Esophagus squamous epithelium (tissue), 5 donors: ENCODE measurements around the gene TMEM245. TPM values are rescaled to one million over a fixed set of nuclear protein-coding genes. Genes with fewer than 3 reads are reported as not detected.

Source experiments
- DNase-seq: peaks from one replicate; lab custom pipeline; 2025; lab: John Stamatoyannopoulos, UW
- H3K27ac ChIP-seq, 4 donors: fragments of 200-600 bp; sonication (generic); one replicate each; pipeline ENCODE4 v1.5.1; 2016 to 2019; ENCODE audit warnings: mild to moderate bottlenecking in 1 of 4
- H3K27me3 ChIP-seq, 4 donors: fragments of 200-600 bp; sonication (generic); 1 replicate in 3 of 4; 2 replicates in 1 of 4; pipeline versions ENCODE4 v1.5.1 to v1.6.0; 2017 to 2021; ENCODE audit warnings: antibody characterized with exemption in 1 of 4
- H3K36me3 ChIP-seq, 3 donors: fragments of 200-600 bp; sonication (generic); one replicate each; pipeline ENCODE4 v1.5.1; 2016 to 2019
- H3K4me1 ChIP-seq, 3 donors: fragments of 200-600 bp; sonication (generic); one replicate each; pipeline ENCODE4 v1.5.1; 2017 to 2019
- H3K4me3 ChIP-seq, 4 donors: fragments of 200-600 bp; sonication (generic); 1 replicate in 3 of 4; 2 replicates in 1 of 4; pipeline ENCODE4 v1.5.1; 2016 to 2019; ENCODE audit warnings: mild to moderate bottlenecking in 2 of 4, moderate library complexity in 1 of 4
- H3K9me3 ChIP-seq, 3 donors: fragments of 200-600 bp; sonication (generic); one replicate each; pipeline ENCODE4 v1.5.1; 2016 to 2019
- POLR2A ChIP-seq, 4 donors: fragments of 450-650 bp; IDR thresholded peaks; one replicate each; pipeline ENCODE4 v1.6.1; 2017; ENCODE audit warnings: antibody characterized with exemption in 4 of 4, mild to moderate bottlenecking in 4 of 4, moderate library complexity in 3 of 4
- WGBS, 2 donors: methylation state at CpG; one replicate each; pipeline ENCODE4 v1.1.5; 2018; 5-methylcytosine and 5-hydroxymethylcytosine counted together
- intact Hi-C: fragments of 100-400 bp; cut with DNase I; formaldehyde crosslinking; loops from one replicate; pipeline ENCODE4 v1.15.0; 2022
- total RNA-seq, 4 donors: library from RNA; depleted of rRNA; stranded (reverse); fragments of >200 nt; gene quantifications; one replicate each; pipeline ENCODE4 v1.1.0, GENCODE V29; 2016
- TF ChIP-seq, protein P1 (sequence below), 6 experiments: fragments of 450-650 bp in 4 of 6; fragments of 200-600 bp in 2 of 6; sonication (generic) in 2 of 6; IDR thresholded peaks; one replicate each; pipeline ENCODE4 v1.5.1; 2016 to 2019; ENCODE audit warnings: antibody characterized with exemption in 6 of 6, mild to moderate bottlenecking in 4 of 6, moderate library complexity in 4 of 6
- donor health status: DM: yes; HTN: yes; CAD: no.

The TMEM245 gene
- total RNA-seq, 4 donors from 2014 or later: 12.5 to 45.4 (median 25.9) TPM

DNA sequence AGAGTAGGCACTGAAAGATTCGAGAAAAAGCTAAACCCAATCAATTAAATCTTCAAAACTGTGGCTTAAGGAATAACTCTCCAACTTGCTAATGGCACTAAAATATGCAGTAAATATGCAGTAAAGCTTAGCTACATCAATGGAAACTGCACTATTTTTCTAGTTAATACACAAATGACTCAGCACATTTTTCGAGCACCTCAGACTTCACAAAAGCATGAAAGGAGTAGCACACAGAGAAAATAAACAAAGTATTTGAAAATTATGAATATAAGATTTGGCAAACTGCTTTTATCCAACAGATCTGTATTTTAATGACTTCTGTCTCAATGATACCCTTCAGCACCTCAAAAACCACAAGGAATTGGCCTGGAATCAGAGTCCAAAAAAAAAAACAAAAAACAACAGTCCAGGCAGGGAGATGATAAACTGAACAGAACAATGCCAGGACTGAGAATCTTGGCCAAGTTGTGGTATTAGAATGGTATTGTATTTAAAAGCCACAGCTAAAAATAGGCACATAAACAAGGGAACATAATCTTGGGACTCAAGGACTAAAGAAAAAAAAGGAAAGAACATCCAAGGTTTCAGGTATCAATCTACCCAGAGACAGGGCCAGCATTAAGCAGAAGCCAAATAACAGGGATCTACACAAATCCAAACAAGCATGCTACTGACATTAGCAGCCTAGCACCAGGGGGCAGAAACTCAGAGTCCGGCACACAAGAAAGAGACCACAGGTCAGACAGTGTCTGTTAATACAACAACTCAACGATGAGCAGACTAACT lies 21.4 kb downstream of the TMEM245 start:
- TF ChIP-seq POLR2A (IDR thresholded peaks at IDR 0.05): no peak
- TF ChIP-seq, protein P1, sequence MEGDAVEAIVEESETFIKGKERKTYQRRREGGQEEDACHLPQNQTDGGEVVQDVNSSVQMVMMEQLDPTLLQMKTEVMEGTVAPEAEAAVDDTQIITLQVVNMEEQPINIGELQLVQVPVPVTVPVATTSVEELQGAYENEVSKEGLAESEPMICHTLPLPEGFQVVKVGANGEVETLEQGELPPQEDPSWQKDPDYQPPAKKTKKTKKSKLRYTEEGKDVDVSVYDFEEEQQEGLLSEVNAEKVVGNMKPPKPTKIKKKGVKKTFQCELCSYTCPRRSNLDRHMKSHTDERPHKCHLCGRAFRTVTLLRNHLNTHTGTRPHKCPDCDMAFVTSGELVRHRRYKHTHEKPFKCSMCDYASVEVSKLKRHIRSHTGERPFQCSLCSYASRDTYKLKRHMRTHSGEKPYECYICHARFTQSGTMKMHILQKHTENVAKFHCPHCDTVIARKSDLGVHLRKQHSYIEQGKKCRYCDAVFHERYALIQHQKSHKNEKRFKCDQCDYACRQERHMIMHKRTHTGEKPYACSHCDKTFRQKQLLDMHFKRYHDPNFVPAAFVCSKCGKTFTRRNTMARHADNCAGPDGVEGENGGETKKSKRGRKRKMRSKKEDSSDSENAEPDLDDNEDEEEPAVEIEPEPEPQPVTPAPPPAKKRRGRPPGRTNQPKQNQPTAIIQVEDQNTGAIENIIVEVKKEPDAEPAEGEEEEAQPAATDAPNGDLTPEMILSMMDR (IDR thresholded peaks at IDR 0.05): peak in 2 of 6 experiments; percentile 18 to 25
- WGBS, 2 donors: 23 to 25% methylated on average over 4 of the region's 4 CpGs
- Histone ChIP-seq H3K27me3 (no peaks in the 10 kb centered on the region), H3K4me1 (peaks cover 41 to 73% (median 49%) of the 10 kb centered on the region in 3 donors), H3K9me3 (no peaks in the 10 kb centered on the region), H3K36me3 (peaks cover 0 to 28% (median 0%) of the 10 kb centered on the region in 3 donors), H3K27ac (peak overlapping the region; percentile 12 to 81 (median 78)), H3K4me3 (no peak overlapping the region)
- intact Hi-C loops: no loop called here
- no peak for DNase-seq

DNA sequence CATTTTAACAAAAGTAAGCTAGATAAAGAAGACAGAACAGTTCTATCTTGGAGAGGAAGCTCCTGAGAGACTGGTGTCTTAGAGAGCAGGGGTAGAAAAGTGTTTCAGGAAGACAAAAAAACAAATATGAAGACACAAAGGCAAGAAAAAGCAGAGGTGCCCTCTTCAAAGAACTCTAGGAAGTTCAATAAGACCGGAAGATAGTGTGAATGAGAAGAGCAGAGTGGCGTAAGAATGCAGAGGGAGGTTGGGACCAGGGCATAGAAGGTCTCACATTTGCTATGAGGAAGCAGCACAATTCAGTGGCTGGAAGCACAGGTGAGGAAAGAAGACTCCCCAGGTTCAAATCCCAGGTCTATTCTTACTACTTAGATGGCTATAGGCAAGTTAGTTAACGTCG lies 22.6 kb downstream of the TMEM245 start:
- H3K36me3 ChIP-seq: peaks cover 0 to 36% (median 0%) of the 10 kb centered on the region in 3 donors
- peaks cover 41 to 63% (median 44%) of the 10 kb centered on the region in 3 donors for H3K4me1 ChIP-seq
- H3K4me3 ChIP-seq: no peak overlapping the region
- no peaks in the 10 kb centered on the region for H3K27me3 ChIP-seq
- TF ChIP-seq, protein P1 (IDR thresholded peaks at IDR 0.05): no peak
- TF ChIP-seq POLR2A (IDR thresholded peaks at IDR 0.05): no peak
- H3K27ac ChIP-seq: peak overlapping the region in 3 of 4 donors; percentile 41 to 81 (median 78)
- intact Hi-C loops: no loop called here
- DNase-seq: no peak
- no peaks in the 10 kb centered on the region for H3K9me3 ChIP-seq
- 90 to 95% methylated on average over 4 of the region's 4 CpGs for WGBS, 2 donors

DNA sequence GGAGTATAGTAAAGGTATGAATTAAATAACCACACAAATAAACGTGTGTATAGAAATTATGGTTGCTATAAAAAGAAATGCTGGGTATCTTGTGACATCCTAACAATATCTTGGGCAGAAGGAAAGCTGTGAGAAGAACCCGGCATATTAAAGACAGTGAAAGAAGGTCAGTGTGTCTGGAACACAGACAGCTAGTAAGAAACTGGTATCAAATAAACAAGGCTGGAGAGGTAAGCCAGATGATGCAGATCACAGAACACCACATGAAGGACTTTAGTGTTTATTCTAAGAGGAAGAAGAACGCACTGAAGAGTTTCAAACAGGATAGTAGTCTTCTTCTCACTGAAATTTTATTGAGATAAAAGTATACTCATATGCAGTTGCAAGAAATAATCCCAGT lies 24.4 kb downstream of the TMEM245 start:
- 67 to 80% methylated on average over 3 of the region's 3 CpGs for WGBS, 2 donors
- no peak overlapping the region for H3K27ac ChIP-seq

DNA sequence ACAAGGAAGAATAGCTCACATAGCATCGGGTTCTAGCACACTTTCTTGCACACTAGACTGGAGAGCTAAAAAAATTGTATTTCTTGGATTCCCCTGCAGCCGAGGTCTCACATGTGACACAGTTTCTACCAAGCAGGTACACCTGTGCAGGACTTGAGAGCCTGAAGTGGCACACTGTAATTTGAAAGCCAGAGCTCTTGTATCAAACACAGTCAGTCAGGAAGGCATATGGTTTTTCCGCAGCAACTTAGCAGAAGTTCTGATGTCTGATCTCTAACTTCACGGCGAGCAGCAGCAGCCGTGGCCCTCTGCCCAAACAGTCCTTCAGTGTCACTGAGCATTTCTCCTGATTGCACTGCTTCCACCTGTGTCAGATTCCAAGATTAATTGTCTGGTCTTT lies 25.5 kb downstream of the TMEM245 start:
- Histone ChIP-seq H3K27me3 (no peaks in the 10 kb centered on the region), H3K27ac (no peak overlapping the region)
- 84 to 86% methylated on average over 6 of the region's 6 CpGs for WGBS, 2 donors

More for the DNA sequence above, 24.4 kb downstream of the TMEM245 start:
- peaks cover 29 to 45% (median 30%) of the 10 kb centered on the region in 3 donors for H3K4me1 ChIP-seq
- H3K9me3 ChIP-seq: no peaks in the 10 kb centered on the region
- no peaks in the 10 kb centered on the region for H3K27me3 ChIP-seq
- no peak for DNase-seq
- no peak for TF ChIP-seq POLR2A (IDR thresholded peaks at IDR 0.05)
- TF ChIP-seq, protein P1 (IDR thresholded peaks at IDR 0.05): no peak
- peaks cover 0 to 53% (median 0%) of the 10 kb centered on the region in 3 donors for H3K36me3 ChIP-seq
- no peak overlapping the region for H3K4me3 ChIP-seq
- intact Hi-C loops: no loop called here

More for the DNA sequence above, 25.5 kb downstream of the TMEM245 start:
- DNase-seq: no peak
- TF ChIP-seq POLR2A (IDR thresholded peaks at IDR 0.05): no peak
- TF ChIP-seq, protein P1 (IDR thresholded peaks at IDR 0.05): no peak
- intact Hi-C loops: no loop called here
- Histone ChIP-seq H3K9me3 (no peaks in the 10 kb centered on the region), H3K4me3 (no peak overlapping the region), H3K4me1 (peaks cover 20 to 35% (median 25%) of the 10 kb centered on the region in 3 donors), H3K36me3 (peaks cover 0 to 63% (median 3%) of the 10 kb centered on the region in 3 donors)
